COLO668 (cell line): ENCODE data around the gene BAG1.

Source experiments
- DNase-seq: peaks from one replicate; lab custom pipeline; 2025; ENCODE audit not compliant: unreplicated experiment; lab: John Stamatoyannopoulos, UW

BAG1 gene

GRCh38 chr9:33264473-33265177 is at the start of gene BAG1, which contains the start of gene CHMP5:
Gene BAG1, minus strand, starts transcription at chr9:33264708.
Gene CHMP5, plus strand, starts transcription at chr9:33265049. Its CDS starts 30 bp downstream, at chr9:33265079.
- DNase-seq, result peak; percentile 98

GRCh38 chr9:33311953-33312352 is 47.4 kb upstream of the BAG1 start:
- DNase-seq, result no peak

GRCh38 chr9:33310748-33311147 is 46.2 kb upstream of the BAG1 start:
- DNase-seq, result no peak

GRCh38 chr9:33309903-33310302 is 45.4 kb upstream of the BAG1 start:
- DNase-seq, result no peak

GRCh38 chr9:33307067-33307466 is 42.6 kb upstream of the BAG1 start:
- DNase-seq, result no peak

- DNase-seq, result no peak
Measured at GRCh38 chr9:33306037-33306436, 41.5 kb upstream of the BAG1 start.

- no peak for DNase-seq
Measured at GRCh38 chr9:33304362-33304761, 39.9 kb upstream of the BAG1 start.

- DNase-seq, result no peak
Measured at GRCh38 chr9:33300546-33300945, 36.0 kb upstream of the BAG1 start.

GRCh38 chr9:33297432-33297831 is 32.9 kb upstream of the BAG1 start:
- DNase-seq, result peak; percentile 51

GRCh38 chr9:33295571-33295970 is 31.1 kb upstream of the BAG1 start:
- DNase-seq, result no peak

- DNase-seq, result no peak
Measured at GRCh38 chr9:33294670-33295432, 30.3 kb upstream of the BAG1 start.

GRCh38 chr9:33293782-33294181 is 29.3 kb upstream of the BAG1 start:
- no peak for DNase-seq

GRCh38 chr9:33291901-33292300 is 27.4 kb upstream of the BAG1 start:
- no peak for DNase-seq

- DNase-seq, result no peak
Measured at GRCh38 chr9:33291031-33291397, 26.5 kb upstream of the BAG1 start.

- peak; percentile 98 for DNase-seq
Measured at GRCh38 chr9:33290247-33291030, 25.9 kb upstream of the BAG1 start, which contains the start of gene NFX1. Gene NFX1, plus strand, starts transcription at chr9:33290516. Its CDS starts 57 bp downstream, at chr9:33290573.

- no peak for DNase-seq
Measured at GRCh38 chr9:33289936-33290246, 25.4 kb upstream of the BAG1 start.

- DNase-seq, result no peak
Measured at GRCh38 chr9:33289496-33289895, 25.0 kb upstream of the BAG1 start.

GRCh38 chr9:33288828-33289483 is 24.4 kb upstream of the BAG1 start:
- no peak for DNase-seq

GRCh38 chr9:33288235-33288634 is 23.7 kb upstream of the BAG1 start:
- no peak for DNase-seq

- peak; percentile 40 for DNase-seq
Measured at GRCh38 chr9:33287087-33287490, 22.6 kb upstream of the BAG1 start.

GRCh38 chr9:33285502-33285901 is 21.0 kb upstream of the BAG1 start:
- DNase-seq, result no peak
